Chondrocyte (in vitro differentiated cells): ENCODE results near the gene INO80. TPM values are rescaled to one million over a fixed set of nuclear protein-coding genes. Genes with fewer than 3 reads are reported as not detected.
"Not testable (repeated sequence)": the region's sequence is repeated elsewhere in the genome, so short reads cannot be mapped to it uniquely, and the experiment has no call there.

Experiments used
- DNase-seq: peaks from one replicate; pipeline ENCODE4 v3.0.0; 2021; ENCODE audit warnings: mixed read lengths, low spot score
- H3K27ac Mint-ChIP-seq: one replicate; pipeline ENCODE4 v1.8.0; 2021; ENCODE audit warnings: mild to moderate bottlenecking, moderate library complexity, mixed read lengths; ENCODE audit not compliant: unreplicated experiment
- H3K27me3 Mint-ChIP-seq: 2 replicates; pipeline ENCODE4 v1.8.0; 2021; ENCODE audit warnings: low read depth, mixed read lengths
- H3K36me3 Mint-ChIP-seq: 2 replicates; pipeline ENCODE4 v1.8.0; 2021; ENCODE audit warnings: low read depth, mixed read lengths
- H3K4me1 Mint-ChIP-seq: 2 replicates; pipeline ENCODE4 v1.8.0; 2021; ENCODE audit warnings: low read depth, mild to moderate bottlenecking, mixed read lengths
- H3K4me3 Mint-ChIP-seq: one replicate; pipeline ENCODE4 v1.8.0; 2021; ENCODE audit warnings: mild to moderate bottlenecking, moderate library complexity, mixed read lengths; ENCODE audit not compliant: unreplicated experiment
- H3K9me3 Mint-ChIP-seq: 2 replicates; pipeline ENCODE4 v1.8.0; 2021; ENCODE audit warnings: low read depth, mixed read lengths
- CTCF ChIP-seq: fragments of 200-600 bp; sonication (generic); IDR thresholded peaks from 2 replicates; pipeline ENCODE4 v1.5.0; 2021; ENCODE audit warnings: antibody characterized with exemption, mild to moderate bottlenecking, moderate library complexity
- total RNA-seq: library from RNA; stranded (reverse); gene quantifications from 3 replicates; pipeline ENCODE4 v1.2.1, GENCODE V29; 2021

Gene INO80
- total RNA-seq, 1 donor from 2014 or later = 16.6 TPM

DNA sequence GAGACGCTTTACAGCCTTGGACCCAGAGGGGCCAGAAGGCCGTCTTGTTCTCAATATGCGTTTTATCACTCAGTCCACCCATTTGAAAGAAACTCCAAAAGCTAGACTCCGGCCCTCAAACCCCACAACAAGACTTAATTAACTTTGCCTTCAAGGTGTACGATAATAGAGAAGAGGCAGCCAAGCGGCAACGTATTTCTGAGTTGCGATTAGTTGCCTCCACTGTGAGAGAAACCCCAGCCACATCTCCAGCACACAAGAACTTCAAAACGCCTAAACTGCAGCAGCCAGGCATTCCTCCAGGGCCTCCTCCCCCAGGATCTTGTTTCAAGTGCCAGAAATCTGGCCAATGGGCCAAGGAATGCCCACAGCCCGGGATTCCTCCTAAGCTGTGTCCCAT, 17.4 kb upstream of the INO80 start:
- H3K9me3 Mint-ChIP-seq = no peaks in the 10 kb centered on the region
- no peak for TF ChIP-seq CTCF
- H3K4me3 Mint-ChIP-seq = no peak overlapping the region

GRCh38 chr15:41132094-41132493, 16.0 kb upstream of the INO80 start:
- H3K36me3 Mint-ChIP-seq, DNase-seq, H3K4me3 Mint-ChIP-seq, H3K27me3 Mint-ChIP-seq, H3K27ac Mint-ChIP-seq, H3K9me3 Mint-ChIP-seq, H3K4me1 Mint-ChIP-seq: not testable (repeated sequence)

More for the DNA sequence above, 17.4 kb upstream of the INO80 start:
- Mint-ChIP-seq H3K4me1 (no peaks in the 10 kb centered on the region), H3K27me3 (peaks cover 6% of the 10 kb centered on the region), H3K36me3 (no peaks in the 10 kb centered on the region), H3K27ac (no peak overlapping the region)
- DNase-seq = no peak

DNA sequence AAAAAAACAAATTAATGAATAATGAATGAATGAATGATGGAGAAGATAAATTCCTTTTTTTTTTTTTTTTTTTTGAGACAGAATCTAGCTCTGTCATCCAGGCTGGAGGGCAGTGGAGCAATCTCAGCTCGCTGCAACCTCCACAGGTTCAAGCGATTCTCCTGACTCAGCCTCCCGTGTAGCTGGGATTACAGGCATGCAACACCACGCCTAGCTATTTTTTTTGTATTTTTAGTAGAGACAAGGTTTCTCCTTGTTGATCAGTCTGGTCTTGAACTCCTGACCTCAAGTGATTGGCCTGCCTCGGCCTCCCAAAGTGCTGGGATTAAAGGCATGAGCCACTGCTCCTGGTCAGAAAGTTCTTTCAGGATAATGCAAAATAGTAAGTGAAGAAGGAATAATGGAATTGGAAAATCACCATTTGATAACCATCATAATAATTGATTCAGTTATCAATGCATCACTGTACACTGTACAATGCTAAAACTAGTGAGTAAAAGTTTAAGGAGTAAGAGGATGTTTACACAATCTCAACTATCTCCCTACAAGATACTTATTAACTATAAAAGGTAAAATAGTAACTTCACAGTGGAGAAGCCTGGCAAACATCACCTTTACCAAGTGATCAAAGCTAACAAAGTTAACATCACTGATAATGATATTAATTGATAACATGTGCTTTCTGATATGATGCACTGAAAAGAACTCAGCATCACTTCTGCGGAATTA, 12.3 kb upstream of the INO80 start:
- no peak for TF ChIP-seq CTCF
- no peaks in the 10 kb centered on the region for H3K9me3 Mint-ChIP-seq
- H3K4me3 Mint-ChIP-seq = no peak overlapping the region
- peaks cover 18% of the 10 kb centered on the region for H3K27me3 Mint-ChIP-seq
- H3K27ac Mint-ChIP-seq = no peak overlapping the region
- no peaks in the 10 kb centered on the region for H3K4me1 Mint-ChIP-seq
- DNase-seq = no peak
- H3K36me3 Mint-ChIP-seq = no peaks in the 10 kb centered on the region

DNA sequence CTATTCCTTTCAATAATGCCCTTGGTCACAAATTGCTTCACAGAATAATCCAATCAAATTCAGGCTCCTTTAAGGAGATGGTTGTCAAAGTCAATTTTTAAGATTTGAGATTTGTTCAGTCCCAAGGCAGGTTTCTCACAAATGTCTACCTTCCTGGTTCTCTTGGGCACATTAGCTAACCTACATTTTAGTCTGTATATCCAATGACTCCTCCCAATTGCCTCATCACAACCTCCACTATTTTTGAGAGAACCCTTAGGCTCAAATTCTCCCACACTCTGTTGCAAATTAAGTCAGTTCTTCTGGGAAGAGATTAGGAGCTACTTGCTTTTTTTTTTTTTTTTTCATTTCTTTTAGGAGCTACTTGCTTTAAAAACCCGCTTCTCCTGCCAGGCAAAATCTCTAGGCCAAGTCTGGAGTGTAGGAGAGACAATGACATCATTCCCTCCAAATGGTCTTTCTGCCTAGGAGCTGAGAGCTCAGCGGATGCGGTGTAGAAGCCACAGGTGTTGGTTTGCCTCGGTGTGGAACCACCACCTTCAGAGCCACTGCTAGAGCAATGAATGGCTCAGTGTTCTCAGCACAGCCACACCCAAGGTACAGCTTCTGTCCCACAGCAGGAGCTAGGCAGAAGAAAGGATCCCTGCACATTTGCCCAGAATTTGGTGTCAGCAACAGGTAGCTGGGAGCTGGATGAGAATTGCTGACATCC, 10.0 kb upstream of the INO80 start:
- Mint-ChIP-seq H3K27ac (no peak overlapping the region), H3K27me3 (peaks cover 13% of the 10 kb centered on the region), H3K9me3 (no peaks in the 10 kb centered on the region), H3K36me3 (no peaks in the 10 kb centered on the region), H3K4me3 (no peak overlapping the region), H3K4me1 (no peaks in the 10 kb centered on the region)
- DNase-seq = no peak
- TF ChIP-seq CTCF = no peak

DNA sequence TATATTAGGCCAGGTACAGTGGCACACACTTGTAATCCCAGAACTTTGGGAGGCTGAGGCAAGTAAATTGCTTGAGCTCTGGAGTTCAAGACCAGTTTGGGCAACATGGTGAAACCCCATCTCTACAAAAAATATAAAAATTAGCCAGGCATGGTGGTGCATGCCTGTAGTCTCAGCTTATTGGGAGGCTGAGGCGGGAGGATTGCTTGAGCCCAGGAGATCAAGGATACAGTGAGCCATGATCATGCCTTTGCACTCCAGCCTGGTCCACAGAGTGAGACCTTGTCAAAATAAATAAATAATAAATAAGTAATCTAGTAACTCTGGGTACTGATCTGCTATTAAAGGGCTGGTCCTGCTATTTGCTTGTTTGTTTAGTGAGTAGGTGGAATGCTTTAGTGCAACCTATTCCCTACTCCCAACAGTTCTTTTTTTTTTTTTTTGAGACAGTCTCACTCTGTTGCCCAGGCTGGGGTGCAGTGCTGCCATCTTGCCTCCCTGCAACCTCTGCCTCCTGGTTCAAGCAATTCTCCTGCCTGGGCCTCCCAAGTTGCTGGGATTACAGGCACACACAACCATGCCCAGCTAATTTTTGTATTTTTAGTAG, 9.1 kb upstream of the INO80 start:
- Mint-ChIP-seq H3K27me3 (peaks cover 13% of the 10 kb centered on the region), H3K36me3 (no peaks in the 10 kb centered on the region), H3K4me1 (no peaks in the 10 kb centered on the region), H3K4me3 (no peak overlapping the region), H3K27ac (no peak overlapping the region), H3K9me3 (no peaks in the 10 kb centered on the region)
- no peak for TF ChIP-seq CTCF
- no peak for DNase-seq
